ENCODE data around the gene CIB4.

The CIB4 gene

DNA sequence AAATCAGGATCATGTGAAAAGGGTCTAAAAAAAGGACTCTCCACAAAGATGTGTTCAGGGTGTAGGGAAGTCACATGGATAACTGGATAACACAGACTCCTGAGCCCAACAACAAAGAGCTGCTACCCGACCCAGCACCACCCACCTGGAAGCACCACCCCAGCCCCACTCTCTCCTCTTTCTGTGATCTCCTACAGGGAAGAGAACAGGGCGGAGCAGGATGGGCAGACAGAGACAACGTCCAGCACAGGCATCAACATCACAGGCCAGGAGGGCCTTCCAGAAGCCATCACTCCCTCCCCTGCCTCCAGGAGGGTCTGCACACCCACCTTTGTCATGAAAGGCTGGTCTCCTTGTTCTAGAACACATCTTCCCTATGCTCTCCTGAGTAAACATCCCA is 1.3 kb upstream of the CIB4 start:
- no peak for DNase-seq (ENCODE audit: low spot score)

DNA sequence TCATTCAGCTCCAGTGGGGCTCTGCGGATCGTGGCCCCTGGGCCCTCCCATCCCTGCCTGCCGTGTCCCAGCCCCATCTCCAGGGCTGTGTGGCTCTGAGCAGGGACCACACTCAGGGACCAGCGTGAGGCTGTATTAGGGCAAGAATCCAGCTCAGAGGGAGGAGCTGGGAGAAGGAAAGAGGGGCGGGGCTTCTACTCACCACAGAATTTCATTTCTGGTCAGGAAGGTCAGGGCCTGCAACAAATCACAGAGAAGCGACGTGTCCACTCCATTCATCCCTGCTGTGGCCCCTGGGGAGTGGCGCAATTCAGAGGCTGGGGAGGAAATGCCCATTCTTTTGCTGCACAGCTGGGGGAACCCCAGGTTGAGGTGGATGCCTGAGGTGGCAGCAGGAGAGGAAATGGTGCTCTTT is 828 bp downstream of the CIB4 start:
- DNase-seq (ENCODE audit: low spot score) = peak; percentile 35

DNA sequence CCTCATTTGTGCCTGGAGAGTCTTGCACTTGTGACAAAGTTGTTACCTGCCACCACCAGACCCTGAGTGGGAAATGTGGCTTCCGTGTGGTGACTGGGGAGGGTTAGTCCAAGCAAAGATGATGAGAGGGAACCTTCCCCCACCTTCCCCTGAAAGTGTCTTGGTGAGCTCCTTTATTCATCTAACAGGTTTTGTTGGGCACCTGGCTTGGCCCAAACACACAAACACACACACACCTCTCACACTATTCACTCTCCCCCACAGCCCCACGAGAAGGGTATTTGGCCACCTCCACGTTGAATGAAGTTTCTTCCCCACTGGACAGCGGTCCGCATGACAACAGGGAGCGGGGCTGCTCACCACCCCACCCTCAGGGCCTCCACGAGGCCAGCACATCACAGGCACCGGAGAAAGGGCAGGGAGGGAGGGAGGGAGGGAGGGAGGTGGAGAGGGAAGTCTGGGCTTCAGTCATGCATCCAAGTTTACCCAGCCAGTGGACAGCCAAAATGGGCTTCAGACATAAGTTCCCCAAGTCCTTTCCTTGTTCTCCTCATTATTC is 1.4 kb downstream of the CIB4 start:
- DNase-seq (ENCODE audit: low spot score) = no peak

DNA sequence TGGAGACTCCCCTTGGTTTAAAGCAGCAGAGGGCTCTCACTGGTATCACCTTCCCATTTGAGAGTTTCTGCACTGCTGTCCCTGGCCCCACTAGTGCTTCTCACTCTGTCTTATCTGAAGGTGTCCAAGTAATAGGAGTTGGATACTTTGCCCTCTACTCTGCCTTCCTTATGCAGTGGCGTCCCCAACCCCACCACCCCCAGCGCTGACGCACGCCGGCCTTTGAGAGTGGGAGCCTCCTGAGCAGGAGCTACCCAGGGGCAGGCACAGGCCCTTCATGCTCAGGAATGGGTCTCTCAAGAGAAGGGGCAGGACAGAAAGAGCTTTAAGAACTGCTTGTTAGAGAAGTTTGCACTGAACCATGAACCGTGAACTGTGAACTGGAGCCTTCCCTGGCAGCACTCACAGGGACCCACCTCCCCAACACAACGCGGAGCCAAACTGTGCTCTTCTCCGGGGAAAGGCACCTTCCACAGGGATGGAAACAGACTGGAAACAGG is 3.3 kb downstream of the CIB4 start:
- DNase-seq (ENCODE audit: low spot score) = no peak

DNA sequence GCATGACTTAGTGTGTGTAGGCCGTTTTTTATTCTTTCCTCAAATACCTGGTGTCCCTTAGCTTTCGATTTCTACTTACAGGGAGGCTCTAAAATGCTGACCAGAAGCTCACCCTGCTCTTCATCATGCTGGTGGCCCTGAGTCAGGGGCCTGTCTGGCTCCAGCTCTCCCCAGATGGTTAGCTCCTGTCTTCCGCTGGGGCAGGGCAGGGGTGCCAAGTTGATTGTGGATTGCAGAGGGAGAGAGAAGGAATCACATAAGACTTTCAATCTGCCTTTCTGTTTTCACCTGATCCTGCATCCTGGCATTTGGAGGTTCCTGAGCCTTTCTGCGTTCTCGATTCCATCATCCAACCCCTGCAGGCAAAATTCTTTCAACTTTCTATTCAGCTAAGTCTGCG is 4.2 kb downstream of the CIB4 start:
- no peak for DNase-seq (ENCODE audit: low spot score)

DNA sequence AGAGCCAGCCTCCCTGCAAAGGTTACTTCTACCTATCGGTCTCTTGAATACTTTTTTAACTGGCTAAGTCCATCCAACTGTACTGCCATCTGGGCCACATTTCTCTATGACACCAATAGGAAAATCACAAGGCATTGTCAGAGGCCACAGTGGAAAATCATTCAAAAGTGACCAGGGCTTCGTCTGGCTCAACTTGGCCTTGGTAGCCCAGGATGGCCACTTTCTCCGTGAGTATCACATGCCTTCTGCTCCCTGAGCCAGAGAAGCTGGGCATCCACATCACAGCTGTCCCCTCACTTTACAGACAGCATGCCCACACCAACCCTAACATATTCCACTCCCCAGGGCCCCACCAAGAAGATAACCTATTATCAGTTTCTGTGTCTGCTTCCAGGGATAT is 5.8 kb downstream of the CIB4 start:
- no peak for DNase-seq (ENCODE audit: low spot score)

DNA sequence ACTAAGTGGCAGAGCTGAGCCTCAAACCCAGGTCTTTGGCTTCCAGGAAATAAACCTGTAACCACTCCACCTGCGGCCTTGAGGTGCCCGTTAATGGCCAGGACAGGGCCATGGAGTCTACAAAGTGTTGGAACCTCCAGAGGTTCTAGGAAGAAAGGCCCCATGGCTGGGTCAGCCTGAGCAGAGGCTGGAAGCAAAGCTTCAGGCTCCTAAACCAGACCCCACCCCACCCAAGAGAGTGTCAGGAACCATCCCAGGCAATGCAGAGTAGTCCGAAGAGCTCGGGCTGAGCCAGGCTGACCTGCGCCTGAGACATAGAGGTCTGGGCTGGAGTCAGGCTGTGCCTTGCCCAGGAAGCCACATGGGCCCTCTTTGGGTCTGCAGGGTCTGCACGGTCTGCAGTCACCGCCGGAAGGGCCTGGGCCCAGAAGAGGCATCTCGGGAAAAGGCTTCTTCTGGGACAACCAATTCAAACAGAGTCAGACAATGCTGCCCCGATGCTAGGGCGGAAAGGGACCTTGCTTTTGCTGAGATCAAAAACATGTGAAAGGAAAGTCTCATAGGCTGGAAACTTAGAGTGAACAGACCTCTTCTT is 6.4 kb downstream of the CIB4 start:
- DNase-seq (ENCODE audit: low spot score) = no peak

DNA sequence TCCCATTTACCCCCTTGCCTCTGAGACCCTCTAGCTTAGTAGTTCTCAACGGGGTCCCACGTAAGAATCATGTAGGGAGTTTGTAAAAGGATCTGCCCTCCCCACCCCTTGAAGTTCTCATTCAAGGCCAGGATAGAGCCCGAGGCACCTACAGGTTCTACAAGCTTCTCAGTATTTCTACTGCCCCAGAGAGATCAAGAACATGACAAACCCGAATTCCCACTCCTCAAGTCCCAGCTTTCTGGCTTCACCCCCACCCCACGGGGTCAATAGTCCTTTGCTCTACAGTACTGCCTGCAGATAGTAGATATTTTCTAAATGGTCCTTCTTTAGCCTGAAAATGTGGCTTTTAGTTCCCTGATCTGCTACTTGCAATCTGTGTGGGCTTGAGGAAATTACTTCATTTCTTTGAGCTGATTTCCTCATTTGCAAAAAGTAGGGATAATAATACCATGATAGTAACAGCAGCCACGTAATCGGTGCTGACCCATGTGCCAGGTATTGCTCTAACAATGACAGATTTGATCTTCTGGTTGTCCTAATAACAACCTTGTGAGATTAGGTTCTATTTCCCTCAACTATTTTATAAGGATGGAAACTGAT is 7.1 kb downstream of the CIB4 start:
- DNase-seq (ENCODE audit: low spot score) = no peak

DNA sequence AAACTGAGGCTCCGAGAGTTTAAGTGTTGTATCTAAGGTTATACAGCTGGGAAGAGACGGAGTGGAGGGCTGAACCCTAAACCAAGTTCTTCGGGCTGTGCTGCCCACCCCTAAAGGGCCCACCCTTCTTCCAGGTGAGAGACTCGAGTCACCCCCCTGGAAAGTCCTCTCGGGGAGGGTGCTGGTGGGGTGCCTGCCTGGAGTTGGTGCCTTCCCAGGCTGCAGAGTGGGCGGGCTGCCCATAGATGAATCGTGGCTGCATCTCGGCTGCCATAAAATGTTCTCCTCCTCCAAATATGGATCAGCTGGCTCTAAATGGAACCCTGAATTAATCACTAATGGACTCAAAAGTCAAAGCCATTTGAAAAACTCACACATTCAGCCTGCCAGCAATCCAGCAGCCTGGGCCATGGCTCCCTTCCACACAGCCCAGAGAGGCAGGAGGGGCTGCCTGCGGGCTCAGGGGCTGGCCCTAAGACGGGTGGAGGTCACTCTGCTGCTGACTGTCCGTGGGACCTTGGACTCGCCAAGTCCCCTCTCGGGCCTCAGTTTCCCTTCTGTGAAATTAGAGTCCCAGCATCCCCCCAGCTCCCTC is 7.7 kb downstream of the CIB4 start:
- no peak for DNase-seq (ENCODE audit: low spot score)

DNA sequence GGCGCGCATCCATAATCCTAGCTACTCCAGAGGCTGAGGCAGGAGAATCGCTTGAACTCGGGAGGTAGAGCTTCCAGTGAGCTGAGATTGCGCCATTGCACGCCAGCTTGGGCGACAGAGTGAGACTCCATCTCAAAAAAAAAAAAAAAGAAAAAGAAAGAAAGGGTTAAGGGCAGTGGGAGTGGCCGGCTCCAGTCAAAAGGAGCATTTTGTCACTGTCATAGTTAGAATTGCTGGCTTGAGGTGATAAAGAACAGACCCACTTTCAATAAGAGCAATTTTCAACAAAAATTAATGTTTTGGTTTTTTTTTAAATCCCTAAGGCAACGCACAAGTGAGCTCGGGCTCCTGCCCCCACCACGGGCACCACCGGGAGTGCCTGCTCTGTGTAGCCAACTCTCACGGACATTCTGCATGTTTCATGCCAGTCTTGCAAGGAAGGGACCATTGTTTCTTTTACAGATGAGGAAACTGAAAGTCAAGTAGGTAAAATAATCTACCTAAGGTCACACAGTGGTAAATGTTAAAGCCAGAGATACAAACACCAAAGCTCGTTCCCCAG is 8.5 kb downstream of the CIB4 start:
- DNase-seq (ENCODE audit: low spot score) = no peak

DNA sequence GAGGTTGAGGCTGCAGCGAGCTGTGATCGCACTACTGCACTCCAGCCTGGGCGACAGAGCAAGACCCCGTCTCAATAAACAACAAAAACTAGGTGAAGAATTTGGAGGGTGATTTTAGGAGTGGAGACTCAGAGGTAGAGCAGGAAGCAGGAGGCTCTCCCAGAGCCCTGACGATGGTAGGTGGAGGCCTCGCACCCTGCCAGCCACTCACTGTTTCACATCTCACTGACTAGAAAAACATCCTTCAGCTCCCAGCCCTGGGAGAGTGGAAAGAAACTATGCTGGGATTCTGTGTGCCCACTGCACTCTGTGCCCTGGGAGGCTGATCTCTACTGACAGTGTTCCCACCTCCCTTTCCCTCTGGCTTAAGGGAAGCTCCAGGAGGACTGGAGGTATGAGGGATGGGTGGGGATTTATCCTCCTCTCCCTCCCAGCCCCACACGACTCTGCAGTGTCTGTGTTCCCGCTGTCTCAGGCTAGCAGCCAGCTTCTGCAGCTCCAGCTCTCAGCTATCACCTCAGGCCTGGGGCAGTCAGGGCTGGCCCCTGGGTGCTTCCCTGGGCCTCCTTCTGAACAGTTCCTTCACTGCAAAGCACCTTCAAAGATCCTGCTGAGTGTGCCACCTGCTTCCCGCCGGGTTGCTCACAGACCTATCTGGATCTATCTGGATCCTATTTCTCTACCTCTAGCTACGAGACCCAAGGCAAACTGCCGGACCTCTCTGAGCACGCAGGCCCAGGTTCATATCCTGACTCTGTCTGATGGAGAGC is 9.6 kb downstream of the CIB4 start:
- no peak for DNase-seq (ENCODE audit: low spot score)

DNA sequence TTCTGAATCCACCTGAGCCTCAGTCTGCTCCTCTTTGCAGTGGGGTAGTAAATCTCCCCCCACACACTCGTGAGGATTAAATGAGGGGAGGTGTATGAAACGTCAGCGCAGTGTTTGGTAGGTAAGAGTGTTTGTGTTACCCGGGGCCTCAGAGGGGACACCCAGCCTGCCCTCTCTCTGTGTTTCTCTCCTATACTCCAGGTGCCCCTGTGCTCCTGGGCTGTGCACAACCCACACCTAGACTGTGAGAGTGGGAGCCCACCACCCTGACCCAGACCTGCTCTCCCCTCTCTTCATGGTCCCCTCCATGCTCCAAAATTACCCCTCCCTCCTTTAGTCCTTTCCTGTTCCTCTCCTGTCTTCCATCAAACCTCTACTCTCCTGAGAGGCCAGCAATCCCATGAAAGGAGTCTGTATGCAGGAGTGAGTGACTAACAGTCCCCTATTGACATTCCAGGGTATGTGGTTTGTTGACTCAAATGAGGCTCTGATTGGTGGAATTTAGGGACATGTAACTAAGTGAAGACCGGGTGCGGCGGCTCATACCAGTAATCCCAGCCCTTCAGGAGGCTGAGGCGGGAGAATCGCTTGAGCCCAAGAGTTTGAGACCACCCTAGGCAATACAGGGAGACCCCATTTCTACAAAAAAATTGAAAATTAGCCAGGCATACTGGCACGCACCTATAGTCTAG is 10.4 kb downstream of the CIB4 start:
- peak; percentile 35 for DNase-seq (ENCODE audit: low spot score)

DNA sequence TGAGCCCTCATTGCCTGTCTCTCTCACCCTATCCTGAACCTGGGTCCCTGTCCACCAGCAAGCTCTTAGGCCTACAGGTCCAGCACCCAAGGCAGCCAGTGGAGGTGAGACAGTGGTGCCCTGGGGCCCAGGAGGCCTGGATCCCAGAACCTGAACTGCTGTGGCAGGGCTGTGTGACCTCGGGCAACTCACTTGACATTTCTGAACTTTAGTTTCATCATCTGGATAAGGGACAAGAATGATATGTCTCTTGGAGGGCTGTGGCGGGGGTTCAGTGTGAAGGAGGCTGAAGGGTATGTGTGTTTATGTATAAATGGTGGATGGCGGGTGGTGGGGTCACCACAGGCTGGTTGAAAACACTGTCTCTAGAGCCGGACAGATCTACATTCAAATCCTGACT is 10.9 kb downstream of the CIB4 start:
- DNase-seq (ENCODE audit: low spot score) = no peak

DNA sequence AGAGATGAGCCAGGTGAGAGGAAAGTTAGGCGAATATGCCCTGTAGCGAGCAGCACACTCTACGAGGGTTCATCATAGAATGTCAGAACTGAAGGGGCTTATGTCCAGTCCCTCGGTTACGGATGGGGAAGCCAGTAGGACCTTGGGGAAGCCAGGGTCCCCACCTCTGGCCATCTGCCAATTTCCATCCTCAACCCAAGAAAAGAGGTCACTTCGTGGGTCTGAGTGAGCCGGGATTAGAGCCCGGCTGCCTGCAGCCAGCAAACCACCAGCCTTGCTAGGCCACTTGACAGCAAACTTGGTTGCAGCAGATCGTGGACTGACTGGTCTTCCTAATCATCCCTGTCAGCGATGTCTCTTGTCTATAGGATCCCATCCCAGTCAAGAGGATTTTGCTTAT is 11.4 kb downstream of the CIB4 start:
- no peak for DNase-seq (ENCODE audit: low spot score)

DNA sequence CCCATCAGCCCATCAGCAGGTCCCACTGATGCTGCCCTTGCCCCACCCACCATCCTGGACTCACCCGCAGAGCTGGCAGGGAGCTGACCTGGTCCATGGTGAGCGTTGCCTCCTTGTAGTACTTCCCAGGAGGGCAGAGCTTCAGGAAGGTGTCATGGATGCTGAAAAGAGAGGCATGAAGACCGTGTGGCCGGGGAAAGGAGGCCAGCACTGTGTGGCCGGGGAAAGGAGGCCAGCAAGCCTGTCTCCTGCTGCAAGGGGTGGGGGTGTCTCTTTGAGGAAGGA is 11.9 kb downstream of the CIB4 start:
- no peak for DNase-seq (ENCODE audit: low spot score)

DNA sequence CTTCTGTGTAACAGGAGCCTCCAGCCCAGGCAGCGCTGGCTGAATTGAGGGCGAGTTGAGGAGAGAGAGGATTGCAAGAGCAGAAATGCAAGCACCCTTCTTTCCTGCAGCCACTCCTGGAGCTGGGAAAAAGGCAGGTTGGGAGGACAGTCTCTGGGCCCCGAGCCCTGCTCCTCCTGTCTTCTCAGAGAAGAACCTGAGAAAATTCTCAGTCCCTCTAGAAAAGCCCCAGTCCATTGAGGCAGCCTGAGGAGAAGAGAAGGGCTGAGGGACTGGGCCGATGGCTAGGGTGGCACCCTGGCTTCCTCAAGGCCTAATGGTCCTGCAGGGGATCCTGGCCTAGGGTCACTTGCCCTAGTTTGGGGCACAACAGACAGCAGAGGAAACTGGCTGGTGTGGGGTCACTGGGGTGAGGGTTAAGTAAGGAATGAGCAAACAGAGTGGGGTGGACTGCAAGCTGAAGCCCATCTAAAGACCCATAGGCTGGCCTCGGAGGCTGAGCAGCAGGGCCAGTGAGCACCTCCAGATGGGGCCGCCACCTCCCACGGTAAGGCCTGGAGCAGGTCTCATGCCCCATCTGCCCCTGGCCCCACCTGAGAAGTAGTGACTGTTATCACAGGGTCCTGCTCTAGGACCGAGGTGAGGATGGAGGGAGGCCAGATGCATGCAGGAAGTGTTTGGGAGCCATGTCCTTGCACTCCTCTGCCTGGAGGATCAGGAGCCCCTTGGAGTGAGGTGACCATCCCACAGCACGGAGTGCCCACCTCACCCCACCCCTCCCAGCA is 12.4 kb downstream of the CIB4 start:
- DNase-seq (ENCODE audit: low spot score) = no peak

DNA sequence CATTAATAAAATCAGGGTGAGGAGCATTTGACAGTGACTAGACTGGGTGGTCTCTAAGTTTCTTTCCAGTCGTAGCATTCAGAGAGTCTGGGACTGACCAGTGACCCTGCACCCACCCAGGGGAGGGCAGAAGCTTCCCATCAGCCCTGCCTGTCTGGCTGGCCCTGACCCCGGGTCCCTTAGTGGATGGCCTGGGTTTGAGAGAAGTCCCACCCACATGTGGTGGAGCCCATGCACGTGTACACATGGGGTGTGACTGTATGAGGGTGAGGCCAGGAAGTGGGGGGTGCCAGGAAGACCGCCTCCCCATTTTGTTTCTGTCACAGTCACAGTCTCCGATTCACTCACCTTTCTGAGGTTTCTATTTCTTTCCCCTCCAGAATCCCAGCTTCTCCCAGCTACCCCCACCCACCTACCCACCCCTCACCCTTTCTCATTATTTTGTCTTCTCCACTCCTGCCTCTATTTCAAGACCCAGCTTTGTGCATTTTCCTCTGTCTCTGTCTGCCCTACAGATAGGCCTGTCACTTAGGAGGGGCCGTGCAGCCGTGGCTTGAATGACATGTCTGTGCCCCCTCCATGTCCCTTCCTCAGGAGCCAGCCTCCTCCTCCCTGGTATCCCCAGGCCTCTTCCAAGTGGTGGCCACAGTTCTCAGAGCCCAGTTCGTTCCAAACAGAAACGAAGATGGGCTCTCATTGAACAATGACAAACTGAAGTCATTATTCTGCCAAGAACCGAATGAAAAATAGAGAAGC is 13.6 kb downstream of the CIB4 start:
- no peak for DNase-seq (ENCODE audit: low spot score)

DNA sequence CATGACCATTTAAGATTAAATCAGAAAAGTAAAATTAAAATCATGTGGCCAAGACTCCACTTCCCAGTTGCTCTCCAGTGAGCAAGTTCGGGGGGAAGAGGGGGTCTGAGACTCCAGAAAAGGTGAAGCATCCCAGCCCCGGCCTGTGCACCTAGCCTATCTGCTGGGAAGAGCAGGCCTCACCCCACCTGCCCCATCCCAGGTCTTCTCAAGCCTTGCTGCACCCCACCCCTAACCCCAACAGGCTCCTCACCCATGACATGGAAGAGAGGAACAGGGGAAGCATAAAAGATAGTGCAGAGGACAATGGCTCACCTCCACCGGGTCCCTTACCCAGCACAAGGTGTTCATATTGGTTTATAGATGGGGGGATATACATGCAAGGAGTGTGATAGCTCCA is 14.6 kb downstream of the CIB4 start:
- no peak for DNase-seq (ENCODE audit: low spot score)

DNA sequence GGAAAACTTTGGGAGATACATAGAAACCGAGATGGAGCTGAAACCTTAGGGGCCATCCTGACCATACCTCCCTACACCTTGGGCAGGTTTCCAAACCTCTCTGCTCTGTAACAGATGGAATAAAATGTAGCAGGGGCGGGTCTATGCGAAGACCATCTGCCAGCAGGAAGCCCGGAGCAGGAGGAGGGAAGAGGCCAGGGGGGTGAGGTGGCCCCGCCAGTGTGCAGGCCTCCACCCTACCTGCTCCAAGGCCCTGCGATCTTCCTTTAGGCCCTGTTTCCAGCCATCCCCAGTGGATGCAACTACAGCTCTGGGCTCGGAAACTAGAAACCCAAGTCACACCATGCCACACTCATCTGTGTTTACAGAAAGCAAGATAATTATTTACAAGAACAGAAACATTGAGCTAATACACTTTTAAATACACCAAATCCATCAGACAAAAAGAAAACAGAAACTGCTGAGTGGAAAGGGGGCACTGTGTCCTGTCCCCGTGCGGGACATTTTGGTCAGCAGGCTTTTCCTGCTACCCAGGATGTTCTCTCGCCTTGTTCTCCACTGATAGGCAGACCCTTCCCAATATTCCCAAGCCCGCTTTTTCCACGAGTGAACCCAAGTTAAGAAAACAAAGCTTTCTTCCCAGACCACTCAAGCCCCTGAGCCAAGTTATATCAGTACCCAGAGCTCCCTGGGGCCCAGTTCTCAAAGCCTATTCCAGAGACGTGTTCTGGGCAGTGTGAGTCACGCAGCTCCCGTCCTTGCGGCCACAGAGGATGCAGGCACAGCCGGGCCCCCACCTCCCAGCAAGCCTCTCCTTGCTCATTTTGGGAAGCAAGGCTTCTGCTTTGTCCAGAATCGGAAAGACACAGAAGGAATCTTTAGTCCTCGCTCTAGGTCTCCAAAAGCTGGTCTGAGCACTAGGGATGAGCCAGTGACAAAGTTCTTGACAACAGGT is 17.3 kb downstream of the CIB4 start:
- no peak for DNase-seq (ENCODE audit: low spot score)
